Myocyte (in vitro differentiated cells): Measurements from ENCODE around the gene ARMH3. TPM values are rescaled to one million over a fixed set of nuclear protein-coding genes. Genes with fewer than 3 reads are reported as not detected.

Experiments used
- DNase-seq: peaks from one replicate; pipeline ENCODE4 v3.0.0-alpha.2; 2012; ENCODE audit warnings: low read depth
- total RNA-seq: library from RNA; depleted of rRNA; stranded (reverse); fragments of >200 nt; gene quantifications from 2 replicates; pipeline ENCODE4 v1.2.3, GENCODE V29; 2014

ARMH3 gene
- total RNA-seq, 1 donor from 2014 or later = 7.4 TPM

GRCh38 chr10:101896225-101896877, 159.6 kb downstream of the ARMH3 start:
- no peak for DNase-seq

- DNase-seq = no peak
Measured at GRCh38 chr10:101895781-101896180, 160.2 kb downstream of the ARMH3 start.

GRCh38 chr10:101894742-101895141, 161.2 kb downstream of the ARMH3 start:
- DNase-seq = no peak

GRCh38 chr10:101894266-101894665, 161.7 kb downstream of the ARMH3 start:
- DNase-seq = no peak

- DNase-seq = no peak
Measured at GRCh38 chr10:101893510-101894120, 162.4 kb downstream of the ARMH3 start.

GRCh38 chr10:101892782-101893391, 163.1 kb downstream of the ARMH3 start:
- no peak for DNase-seq

GRCh38 chr10:101889256-101890210, 166.4 kb downstream of the ARMH3 start:
- DNase-seq = peak; percentile 83

GRCh38 chr10:101888251-101888949, 167.6 kb downstream of the ARMH3 start:
- DNase-seq = no peak

GRCh38 chr10:101887775-101888174, 168.2 kb downstream of the ARMH3 start:
- no peak for DNase-seq

- DNase-seq = no peak
Measured at GRCh38 chr10:101886521-101887312, 169.3 kb downstream of the ARMH3 start.

GRCh38 chr10:101881036-101881774, 174.8 kb downstream of the ARMH3 start:
- DNase-seq = no peak

- DNase-seq = no peak
Measured at GRCh38 chr10:101880232-101880573, 175.8 kb downstream of the ARMH3 start.

GRCh38 chr10:101879456-101880231, 176.3 kb downstream of the ARMH3 start:
- DNase-seq = no peak

GRCh38 chr10:101878869-101879268, 177.1 kb downstream of the ARMH3 start:
- no peak for DNase-seq

- no peak for DNase-seq
Measured at GRCh38 chr10:101875068-101875688, 180.8 kb downstream of the ARMH3 start.

GRCh38 chr10:101874252-101874651, 181.7 kb downstream of the ARMH3 start:
- no peak for DNase-seq

GRCh38 chr10:101867931-101868330, 188.0 kb downstream of the ARMH3 start:
- DNase-seq = no peak

GRCh38 chr10:101859530-101859929, 196.4 kb downstream of the ARMH3 start:
- DNase-seq = no peak
